Neural progenitor cell (in vitro differentiated cells): ENCODE data around the gene RBFOX1. TPM values are rescaled to one million over a fixed set of nuclear protein-coding genes. Genes with fewer than 3 reads are reported as not detected.

Source experiments
- DNase-seq: peaks from one replicate; pipeline ENCODE4 v3.0.0-alpha.2; 2016; ENCODE audit warnings: low spot score
- H2AFZ ChIP-seq: fragments of 200-600 bp; sonication (generic); replicated peaks from 2 replicates; pipeline ENCODE4 v1.6.1; 2016; ENCODE audit warnings: antibody characterized with exemption
- H3F3A ChIP-seq: fragments of 200-600 bp; sonication (generic); 2 replicates; pipeline ENCODE4 v1.6.1; 2016; ENCODE audit warnings: antibody characterized with exemption, low read depth
- H3K27ac ChIP-seq: fragments of 200-600 bp; sonication (generic); 2 replicates; pipeline ENCODE4 v1.5.1; 2016; ENCODE audit warnings: mild to moderate bottlenecking
- H3K27me3 ChIP-seq: fragments of 200-600 bp; sonication (generic); 2 replicates; pipeline ENCODE4 v1.6.1; 2016; ENCODE audit warnings: mild to moderate bottlenecking, moderate library complexity
- H3K36me3 ChIP-seq: fragments of 200-600 bp; sonication (generic); 2 replicates; pipeline ENCODE4 v1.5.1; 2016
- H3K4me1 ChIP-seq: fragments of 200-600 bp; sonication (generic); 2 replicates; pipeline ENCODE4 v1.6.1; 2016; ENCODE audit warnings: mixed run types
- H3K4me2 ChIP-seq: fragments of 200-600 bp; sonication (generic); 2 replicates; pipeline ENCODE4 v1.6.1; 2016
- H3K4me3 ChIP-seq: fragments of 200-600 bp; sonication (generic); 2 replicates; pipeline ENCODE4 v1.5.1; 2016
- H3K79me2 ChIP-seq: fragments of 200-600 bp; sonication (generic); 2 replicates; pipeline ENCODE4 v1.6.1; 2016; ENCODE audit warnings: low read depth
- H3K9ac ChIP-seq: fragments of 200-600 bp; sonication (generic); 2 replicates; pipeline ENCODE4 v1.6.1; 2016
- H3K9me3 ChIP-seq: fragments of 200-600 bp; sonication (generic); 2 replicates; pipeline ENCODE4 v1.5.1; 2016; ENCODE audit warnings: low read depth
- H4K20me1 ChIP-seq: fragments of 200-600 bp; sonication (generic); 2 replicates; pipeline ENCODE4 v1.6.1; 2016; ENCODE audit warnings: low read depth
- H3K27ac Mint-ChIP-seq: 3 replicates; pipeline ENCODE4 v1.8.0; 2021; ENCODE audit warnings: mixed read lengths
- H3K27me3 Mint-ChIP-seq: 2 replicates; pipeline ENCODE4 v1.8.0; 2022; ENCODE audit warnings: low read depth, mild to moderate bottlenecking, inconsistent platforms, moderate library complexity, mixed read lengths; ENCODE audit not compliant: insufficient read depth
- H3K36me3 Mint-ChIP-seq: 3 replicates; pipeline ENCODE4 v1.8.0; 2021; ENCODE audit warnings: mixed read lengths
- H3K4me1 Mint-ChIP-seq: 3 replicates; pipeline ENCODE4 v1.8.0; 2021; ENCODE audit warnings: mixed read lengths
- H3K4me3 Mint-ChIP-seq: 3 replicates; pipeline ENCODE4 v1.8.0; 2021; ENCODE audit warnings: mild to moderate bottlenecking, moderate library complexity, mixed read lengths
- H3K9me3 Mint-ChIP-seq: 3 replicates; pipeline ENCODE4 v1.8.0; 2020; ENCODE audit warnings: mixed read lengths
- EZH2 ChIP-seq: fragments of 200-600 bp; sonication (generic); IDR thresholded peaks from 2 replicates; pipeline ENCODE4 v1.6.1; 2017; ENCODE audit warnings: antibody characterized with exemption, mild to moderate bottlenecking, moderate library complexity
- EZH2phosphoT487 ChIP-seq: fragments of 200-600 bp; sonication (generic); IDR thresholded peaks from 2 replicates; pipeline ENCODE4 v1.6.1; 2017; ENCODE audit warnings: antibody characterized with exemption
- total RNA-seq: library from RNA; depleted of rRNA; stranded (reverse); fragments of >200 nt; gene quantifications from 2 replicates; pipeline ENCODE4 v1.2.3, GENCODE V29; 2015; ENCODE audit warnings: low replicate concordance
- TF ChIP-seq, protein P1 (sequence below): fragments of 200-600 bp; sonication (generic); IDR thresholded peaks from 2 replicates; pipeline ENCODE4 v1.5.1; 2017; ENCODE audit warnings: antibody characterized with exemption, mild to moderate bottlenecking

The RBFOX1 gene
- total RNA-seq, 1 donor from 2014 or later, result 1.2 TPM

DNA sequence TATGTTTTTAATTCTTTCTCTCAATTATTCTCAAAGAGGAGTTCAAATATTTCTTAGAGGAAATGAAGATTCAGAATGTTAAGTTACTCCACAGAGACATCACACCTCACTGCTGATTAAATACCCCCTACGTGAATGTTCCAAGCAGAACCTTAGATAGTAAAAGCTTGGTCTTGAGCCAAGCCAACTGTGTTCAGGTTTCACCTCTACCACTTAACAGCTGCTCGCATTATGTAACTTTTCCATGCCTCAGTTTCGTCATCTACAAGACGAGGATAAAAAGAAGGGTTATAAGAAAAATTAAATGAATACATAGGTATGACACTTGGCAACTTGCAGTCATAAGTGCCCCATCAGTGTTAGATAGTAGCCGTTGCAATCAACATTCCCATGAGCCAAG lies 356.2 kb downstream of the RBFOX1 start:
- Histone ChIP-seq H3K36me3 (no peaks in the 10 kb centered on the region), H3K9ac (no peak overlapping the region)
- TF ChIP-seq EZH2, result no peak
- TF ChIP-seq EZH2phosphoT487, result no peak
- TF ChIP-seq, protein P1, sequence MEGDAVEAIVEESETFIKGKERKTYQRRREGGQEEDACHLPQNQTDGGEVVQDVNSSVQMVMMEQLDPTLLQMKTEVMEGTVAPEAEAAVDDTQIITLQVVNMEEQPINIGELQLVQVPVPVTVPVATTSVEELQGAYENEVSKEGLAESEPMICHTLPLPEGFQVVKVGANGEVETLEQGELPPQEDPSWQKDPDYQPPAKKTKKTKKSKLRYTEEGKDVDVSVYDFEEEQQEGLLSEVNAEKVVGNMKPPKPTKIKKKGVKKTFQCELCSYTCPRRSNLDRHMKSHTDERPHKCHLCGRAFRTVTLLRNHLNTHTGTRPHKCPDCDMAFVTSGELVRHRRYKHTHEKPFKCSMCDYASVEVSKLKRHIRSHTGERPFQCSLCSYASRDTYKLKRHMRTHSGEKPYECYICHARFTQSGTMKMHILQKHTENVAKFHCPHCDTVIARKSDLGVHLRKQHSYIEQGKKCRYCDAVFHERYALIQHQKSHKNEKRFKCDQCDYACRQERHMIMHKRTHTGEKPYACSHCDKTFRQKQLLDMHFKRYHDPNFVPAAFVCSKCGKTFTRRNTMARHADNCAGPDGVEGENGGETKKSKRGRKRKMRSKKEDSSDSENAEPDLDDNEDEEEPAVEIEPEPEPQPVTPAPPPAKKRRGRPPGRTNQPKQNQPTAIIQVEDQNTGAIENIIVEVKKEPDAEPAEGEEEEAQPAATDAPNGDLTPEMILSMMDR, result no peak

DNA sequence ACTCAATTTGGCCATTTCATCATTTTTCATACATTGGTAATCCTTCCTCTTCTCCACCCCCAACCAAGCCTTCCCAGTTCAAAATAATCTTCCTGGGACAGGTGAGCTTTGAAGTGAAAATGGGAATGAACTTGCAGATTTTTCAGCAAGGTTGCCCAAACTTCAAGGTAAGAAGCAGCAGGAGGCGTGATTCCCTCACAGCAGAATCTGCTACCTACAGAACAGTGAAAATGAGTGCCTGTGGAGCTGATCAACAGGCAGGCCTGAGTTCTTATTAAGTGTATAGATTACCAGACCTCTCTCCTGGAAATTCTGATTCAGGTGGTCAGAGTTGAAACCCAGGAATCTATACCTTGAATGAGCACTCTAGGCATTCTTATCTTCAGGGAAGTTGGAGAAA lies 356.6 kb downstream of the RBFOX1 start:
- Histone ChIP-seq H3K36me3 (no peaks in the 10 kb centered on the region), H2AFZ (no peak overlapping the region), H3K79me2 (no peaks in the 10 kb centered on the region), H3K4me1 (no peaks in the 10 kb centered on the region), H3K9ac (no peak overlapping the region), H4K20me1 (no peaks in the 10 kb centered on the region), H3K4me2 (no peak overlapping the region), H3K27me3 (no peaks in the 10 kb centered on the region), H3K9me3 (no peaks in the 10 kb centered on the region), H3F3A (no peaks in the 10 kb centered on the region), H3K27ac (no peak overlapping the region), H3K4me3 (no peak overlapping the region)
- Mint-ChIP-seq H3K4me3 (no peak overlapping the region), H3K36me3 (no peaks in the 10 kb centered on the region), H3K9me3 (no peaks in the 10 kb centered on the region), H3K4me1 (no peaks in the 10 kb centered on the region), H3K27ac (no peak overlapping the region), H3K27me3 (no peaks in the 10 kb centered on the region)
- no peak for DNase-seq
- TF ChIP-seq EZH2phosphoT487, result no peak

More for the DNA sequence above, 356.2 kb downstream of the RBFOX1 start:
- Histone ChIP-seq H3F3A (no peaks in the 10 kb centered on the region), H3K4me1 (no peaks in the 10 kb centered on the region), H3K4me2 (no peak overlapping the region), H3K9me3 (no peaks in the 10 kb centered on the region), H2AFZ (no peak overlapping the region), H3K27me3 (no peaks in the 10 kb centered on the region), H3K4me3 (no peak overlapping the region), H3K79me2 (no peaks in the 10 kb centered on the region), H3K27ac (no peak overlapping the region), H4K20me1 (no peaks in the 10 kb centered on the region)
- no peak overlapping the region for H3K27ac Mint-ChIP-seq
- no peaks in the 10 kb centered on the region for H3K4me1 Mint-ChIP-seq
- no peaks in the 10 kb centered on the region for H3K27me3 Mint-ChIP-seq
- no peak overlapping the region for H3K4me3 Mint-ChIP-seq
- no peak for DNase-seq
- no peaks in the 10 kb centered on the region for H3K36me3 Mint-ChIP-seq
- H3K9me3 Mint-ChIP-seq, result no peaks in the 10 kb centered on the region

DNA sequence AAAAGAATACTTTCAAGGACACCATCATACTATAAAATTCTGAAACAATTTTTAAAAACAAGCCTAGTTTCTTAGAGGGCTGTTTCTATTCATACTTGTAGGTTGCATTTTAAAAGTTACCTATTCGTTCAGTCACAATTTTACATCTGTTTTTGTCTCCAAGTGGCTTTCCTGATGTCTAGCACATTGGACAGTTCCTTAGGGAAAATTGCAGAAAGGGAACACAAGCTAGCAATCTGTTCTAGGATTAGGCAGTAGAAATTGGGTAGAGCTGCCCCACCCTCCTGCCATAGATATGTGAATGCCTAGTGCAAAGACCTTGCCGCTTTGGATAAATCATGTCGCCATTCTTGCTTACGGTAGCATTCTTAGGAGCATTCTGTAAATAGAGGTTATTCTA lies 358.9 kb downstream of the RBFOX1 start:
- Histone ChIP-seq H3K27ac (no peak overlapping the region), H2AFZ (no peak overlapping the region), H3K4me1 (no peaks in the 10 kb centered on the region), H3K9me3 (no peaks in the 10 kb centered on the region), H4K20me1 (no peaks in the 10 kb centered on the region), H3K79me2 (no peaks in the 10 kb centered on the region), H3F3A (no peaks in the 10 kb centered on the region), H3K4me3 (no peak overlapping the region), H3K9ac (no peak overlapping the region), H3K4me2 (no peak overlapping the region), H3K36me3 (no peaks in the 10 kb centered on the region), H3K27me3 (no peaks in the 10 kb centered on the region)
- Mint-ChIP-seq H3K36me3 (no peaks in the 10 kb centered on the region), H3K4me3 (no peak overlapping the region), H3K9me3 (no peaks in the 10 kb centered on the region), H3K27ac (no peak overlapping the region), H3K27me3 (no peaks in the 10 kb centered on the region), H3K4me1 (no peaks in the 10 kb centered on the region)
- TF ChIP-seq, protein P1, result no peak
- no peak for TF ChIP-seq EZH2phosphoT487
- no peak for TF ChIP-seq EZH2
- DNase-seq, result no peak

DNA sequence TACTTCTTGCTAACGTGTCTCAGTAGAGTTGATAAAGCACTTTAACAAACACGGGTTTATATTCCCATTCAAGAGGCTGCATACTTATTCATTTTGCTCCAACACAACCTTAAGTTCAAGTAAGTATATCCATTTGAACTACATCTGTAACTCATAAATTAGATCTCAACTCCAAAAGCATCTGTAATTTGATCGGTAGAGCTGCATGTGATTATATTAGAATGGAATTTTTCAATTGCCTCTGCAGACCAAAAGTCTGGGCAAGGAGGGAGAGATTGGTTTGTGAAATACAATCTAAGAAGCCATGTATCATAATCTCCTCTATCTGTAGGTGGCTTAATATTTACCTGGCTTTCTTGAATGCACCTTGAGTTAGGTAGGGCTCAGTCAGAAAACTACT lies 371.0 kb downstream of the RBFOX1 start:
- H3K4me3 ChIP-seq, result no peak overlapping the region
- H3K4me2 ChIP-seq, result no peak overlapping the region
- H3K4me1 ChIP-seq, result no peaks in the 10 kb centered on the region
- no peaks in the 10 kb centered on the region for H3K27me3 ChIP-seq
- no peaks in the 10 kb centered on the region for H3K9me3 ChIP-seq
- peaks cover 4% of the 10 kb centered on the region for H3K27me3 Mint-ChIP-seq
- H3K4me1 Mint-ChIP-seq, result no peaks in the 10 kb centered on the region
- DNase-seq, result no peak
- no peaks in the 10 kb centered on the region for H3K79me2 ChIP-seq
- peaks cover 2% of the 10 kb centered on the region for H3K9me3 Mint-ChIP-seq
- TF ChIP-seq, protein P1, result no peak
- no peak for TF ChIP-seq EZH2phosphoT487
- no peak for TF ChIP-seq EZH2
- no peak overlapping the region for H3K4me3 Mint-ChIP-seq
- no peaks in the 10 kb centered on the region for H3K36me3 ChIP-seq
- no peak overlapping the region for H3K27ac ChIP-seq
- no peaks in the 10 kb centered on the region for H3F3A ChIP-seq
- H4K20me1 ChIP-seq, result no peaks in the 10 kb centered on the region
- H3K27ac Mint-ChIP-seq, result no peak overlapping the region
- H3K36me3 Mint-ChIP-seq, result no peaks in the 10 kb centered on the region
- H2AFZ ChIP-seq, result no peak overlapping the region
- no peak overlapping the region for H3K9ac ChIP-seq
